Sigmoid colon (tissue), 7 donors: Measurements from ENCODE around the gene INSIG2. TPM values are rescaled to one million over a fixed set of nuclear protein-coding genes. Genes with fewer than 3 reads are reported as not detected.

ENCODE experiments used
- DNase-seq: peaks from one replicate; pipeline ENCODE4 v3.0.0-alpha.2; 2019
- H3K27ac ChIP-seq, 4 donors: fragments of 200-600 bp; sonication (generic); one replicate each; pipeline ENCODE4 v1.5.1; 2016 to 2019; ENCODE audit warnings: mild to moderate bottlenecking in 1 of 4
- H3K27me3 ChIP-seq, 3 donors: fragments of 200-600 bp; sonication (generic); one replicate each; pipeline ENCODE4 v1.5.1; 2019; ENCODE audit warnings: mild to moderate bottlenecking in 1 of 3
- H3K36me3 ChIP-seq, 4 donors: fragments of 200-600 bp; sonication (generic); one replicate each; pipeline ENCODE4 v1.5.1; 2016 to 2019
- H3K4me1 ChIP-seq, 4 donors: fragments of 200-600 bp; sonication (generic); one replicate each; pipeline ENCODE4 v1.5.1; 2017 to 2019
- H3K4me3 ChIP-seq, 4 donors: fragments of 200-600 bp; sonication (generic); one replicate each; pipeline ENCODE4 v1.5.1; 2017 to 2019; ENCODE audit warnings: mild to moderate bottlenecking in 2 of 4, moderate library complexity in 1 of 4
- H3K9me3 ChIP-seq, 4 donors: fragments of 200-600 bp in 3 of 4; sonication (generic) in 3 of 4; one replicate each; pipeline versions ENCODE4 v1.5.1 to v1.6.1; 2013 to 2019
- CTCF ChIP-seq, 4 experiments: fragments of 450-650 bp in 3 of 4; fragments of 200-600 bp in 1 of 4; IDR thresholded peaks; one replicate each; pipeline ENCODE4 v1.5.1; 2016 to 2019; ENCODE audit warnings: antibody characterized with exemption in 4 of 4, mild to moderate bottlenecking in 3 of 4, moderate library complexity in 2 of 4
- EP300 ChIP-seq, 4 donors: sonication (generic); formaldehyde crosslinking; IDR thresholded peaks; one replicate each; pipeline ENCODE4 v1.6.1; 2017; ENCODE audit warnings: antibody characterized with exemption in 4 of 4
- POLR2A ChIP-seq, 2 donors: fragments of 450-650 bp; IDR thresholded peaks; one replicate each; pipeline ENCODE4 v1.6.1; 2016; ENCODE audit warnings: antibody characterized with exemption in 2 of 2, mild to moderate bottlenecking in 2 of 2, moderate library complexity in 2 of 2
- POLR2AphosphoS5 ChIP-seq, 4 donors: sonication (generic); formaldehyde crosslinking; IDR thresholded peaks; one replicate each; pipeline ENCODE4 v1.6.1; 2017; ENCODE audit warnings: antibody characterized with exemption in 4 of 4
- WGBS, 2 donors: extraction: QIAGEN DNeasy Blood & Tissue Kit; methylation state at CpG; one replicate each; pipeline ENCODE4 v1.1.7; 2013; 5-methylcytosine and 5-hydroxymethylcytosine counted together
- intact Hi-C: fragments of 100-400 bp; cut with DNase I; formaldehyde crosslinking; loops from one replicate; pipeline ENCODE4 v1.15.1; 2023
- polyA plus RNA-seq, 3 donors: library from polyadenylated mRNA; stranded (reverse); fragments of 200-250 nt; gene quantifications; one replicate each; pipeline ENCODE4 v1.2.3, GENCODE V29; 2013
- total RNA-seq, 4 donors: library from RNA; depleted of rRNA; stranded (reverse); fragments of >200 nt; gene quantifications; one replicate each; pipeline ENCODE4 v1.1.0, GENCODE V29; 2016
- donor health status: healthy with polysubstance abuse.
- donor health status: Bipolar disorder and iron deficiency.
- donor health status: healthy.

Gene INSIG2
- total and polyA plus RNA-seq, 7 donors: 7.2 to 20.7 (median 15.2) TPM

- no peak for DNase-seq
- WGBS, 2 donors: 89 to 91% methylated on average over 5 of the region's 5 CpGs
- intact Hi-C loops: no loop called here
- H3K4me3 ChIP-seq: no peak overlapping the region
- no peaks in the 10 kb centered on the region for H3K9me3 ChIP-seq
- H3K27ac ChIP-seq: no peak overlapping the region
- H3K27me3 ChIP-seq: no peaks in the 10 kb centered on the region
- peaks cover 0 to 8% (median under 1%) of the 10 kb centered on the region in 4 donors for H3K4me1 ChIP-seq
- no peak for TF ChIP-seq POLR2AphosphoS5 (IDR thresholded peaks at IDR 0.05)
- TF ChIP-seq CTCF (IDR thresholded peaks at IDR 0.05): no peak
- TF ChIP-seq POLR2A (IDR thresholded peaks at IDR 0.05): no peak
- TF ChIP-seq EP300 (IDR thresholded peaks at IDR 0.05): no peak
- H3K36me3 ChIP-seq: peaks cover 0 to 10% (median 0%) of the 10 kb centered on the region in 4 donors
Observed at GRCh38 chr2:118095610-118096009, 7.3 kb downstream of the INSIG2 start.

GRCh38 chr2:118097657-118098056, 9.4 kb downstream of the INSIG2 start:
- no peak for DNase-seq
- Histone ChIP-seq H3K36me3 (peaks cover 0 to 16% (median 0%) of the 10 kb centered on the region in 4 donors), H3K27ac (no peak overlapping the region), H3K27me3 (no peaks in the 10 kb centered on the region), H3K4me1 (peaks cover 0 to 5% (median 0%) of the 10 kb centered on the region in 4 donors), H3K9me3 (no peaks in the 10 kb centered on the region), H3K4me3 (no peak overlapping the region)
- TF ChIP-seq EP300 (IDR thresholded peaks at IDR 0.05): no peak
- TF ChIP-seq POLR2AphosphoS5 (IDR thresholded peaks at IDR 0.05): no peak
- no peak for TF ChIP-seq CTCF (IDR thresholded peaks at IDR 0.05)
- TF ChIP-seq POLR2A (IDR thresholded peaks at IDR 0.05): no peak
- intact Hi-C loops: no loop called here
- WGBS, 2 donors: 80 to 87% methylated on average over 4 of the region's 4 CpGs

- H3K4me1 ChIP-seq: peaks cover 0 to 5% (median 0%) of the 10 kb centered on the region in 4 donors
- H3K27me3 ChIP-seq: no peaks in the 10 kb centered on the region
- intact Hi-C loops: no loop called here
- H3K36me3 ChIP-seq: peaks cover 0 to 22% (median 0%) of the 10 kb centered on the region in 4 donors
- no peak overlapping the region for H3K27ac ChIP-seq
- no peak overlapping the region for H3K4me3 ChIP-seq
- H3K9me3 ChIP-seq: no peaks in the 10 kb centered on the region
- 93 to 98% methylated on average over 1 of the region's 1 CpG for WGBS, 2 donors
- DNase-seq: no peak
- TF ChIP-seq EP300 (IDR thresholded peaks at IDR 0.05): no peak
Observed at GRCh38 chr2:118098307-118099030, 10.2 kb downstream of the INSIG2 start.

GRCh38 chr2:118102433-118103082, 14.3 kb downstream of the INSIG2 start:
- DNase-seq: no peak
- Histone ChIP-seq H3K4me3 (no peak overlapping the region), H3K4me1 (no peaks in the 10 kb centered on the region), H3K27me3 (no peaks in the 10 kb centered on the region), H3K9me3 (no peaks in the 10 kb centered on the region), H3K36me3 (peaks cover 0 to 48% (median 3%) of the 10 kb centered on the region in 4 donors), H3K27ac (no peak overlapping the region)
- WGBS, 2 donors: 73 to 82% methylated on average over 6 of the region's 6 CpGs
- TF ChIP-seq EP300 (IDR thresholded peaks at IDR 0.05): no peak
- no peak for TF ChIP-seq POLR2A (IDR thresholded peaks at IDR 0.05)
- TF ChIP-seq CTCF (IDR thresholded peaks at IDR 0.05): no peak
- no peak for TF ChIP-seq POLR2AphosphoS5 (IDR thresholded peaks at IDR 0.05)
- intact Hi-C loops: no loop called here
